Stimulated activated CD4-positive, alpha-beta T cell treated with anti-CD3 and anti-CD28 coated beads, Interleukin-12 subunit alpha, Interleukin-12 subunit beta, amount 100 ng/mL, for 4 hours (primary cell): Measurements from ENCODE around the gene METTL6.
"Not testable (repeated sequence)": the region's sequence is repeated elsewhere in the genome, so short reads cannot be mapped to it uniquely, and the experiment has no call there.

Experiments
- DNase-seq: peaks from one replicate; pipeline ENCODE4 v3.0.0-alpha.2; 2020

METTL6 gene

DNA sequence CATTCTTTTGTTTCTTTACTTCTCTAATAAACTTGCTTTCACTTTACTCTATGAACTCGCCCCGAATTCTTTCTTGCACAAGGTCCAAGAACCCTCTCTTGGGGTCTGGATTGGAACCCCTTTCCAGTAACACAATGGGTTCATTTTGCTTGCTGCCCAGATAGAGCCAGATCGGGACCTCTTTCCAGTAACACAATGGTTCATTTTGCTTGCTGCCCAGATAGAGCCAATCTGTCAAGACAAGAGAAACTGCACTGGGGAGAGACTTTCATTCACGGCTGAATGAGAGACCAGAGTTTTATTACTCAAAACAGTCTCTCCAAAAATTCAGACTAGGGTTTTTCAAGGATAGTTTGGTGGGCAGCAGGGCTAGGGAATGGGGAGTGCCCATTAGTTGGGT is 25.4 kb downstream of the METTL6 start:
- DNase-seq: no peak

GRCh38 chr3:15399970-15400369 is 27.4 kb downstream of the METTL6 start:
- DNase-seq: no peak

GRCh38 chr3:15398731-15399133 is 28.6 kb downstream of the METTL6 start:
- DNase-seq: not testable (repeated sequence)

DNA sequence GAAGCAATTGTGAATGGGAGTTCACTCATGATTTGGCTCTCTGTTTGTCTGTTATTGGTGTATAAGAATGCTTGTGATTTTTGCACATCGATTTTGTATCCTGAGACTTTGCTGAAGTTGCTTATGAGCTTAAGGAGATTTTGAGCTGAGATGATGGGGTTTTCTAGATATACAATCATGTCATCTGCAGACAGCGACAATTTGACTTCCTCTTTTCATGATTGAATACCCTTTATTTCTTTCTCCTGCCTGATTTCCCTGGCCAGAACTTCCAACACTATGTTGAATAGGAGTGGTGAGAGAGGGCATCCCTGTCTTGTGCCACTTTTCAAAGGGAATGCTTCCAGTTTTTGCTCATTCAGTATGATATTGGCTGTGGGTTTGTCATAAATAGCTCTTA is 34.1 kb downstream of the METTL6 start:
- not testable (repeated sequence) for DNase-seq

GRCh38 chr3:15391007-15391406 is 36.3 kb downstream of the METTL6 start:
- DNase-seq: no peak

DNA sequence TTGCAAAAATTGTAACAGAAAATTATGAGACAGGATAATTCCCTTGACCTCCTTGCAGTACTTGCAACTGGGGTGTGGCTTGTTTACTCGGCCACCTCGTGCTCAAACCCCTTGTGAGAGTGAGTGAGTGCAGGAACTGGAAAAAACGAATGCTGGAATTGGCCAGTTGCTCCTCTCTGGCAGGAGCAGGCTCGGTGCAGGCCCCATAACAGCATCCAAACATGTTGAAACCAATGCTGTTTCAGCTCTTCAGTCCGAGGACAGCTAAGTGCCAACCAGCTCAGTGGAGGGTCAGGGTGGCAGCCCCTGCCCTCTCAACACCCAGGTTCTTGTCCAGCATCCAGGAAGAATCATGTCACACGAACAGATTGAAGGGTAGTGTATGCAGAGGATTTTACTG is 36.9 kb downstream of the METTL6 start:
- DNase-seq: no peak

GRCh38 chr3:15388335-15388734 is 39.0 kb downstream of the METTL6 start:
- not testable (repeated sequence) for DNase-seq

DNA sequence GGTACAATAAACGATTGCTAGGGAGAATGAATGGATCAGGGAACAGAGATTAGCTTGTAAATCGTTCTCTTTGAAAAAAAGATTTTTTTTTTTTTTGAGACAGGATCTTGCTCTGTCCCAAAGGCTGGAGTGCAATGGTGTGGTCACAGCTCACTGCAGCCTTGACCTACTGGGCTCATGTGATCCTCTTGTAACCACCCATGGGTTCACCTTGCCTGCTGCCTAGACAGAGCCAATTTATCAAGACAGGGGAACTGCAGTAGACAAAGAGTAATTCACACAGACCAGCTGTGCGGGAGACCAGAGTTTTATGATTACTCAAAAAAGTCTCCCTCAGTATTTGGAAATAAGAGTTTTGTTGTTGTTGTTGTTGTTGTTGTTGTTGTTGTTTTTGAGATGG is 39.6 kb downstream of the METTL6 start:
- DNase-seq: no peak

DNA sequence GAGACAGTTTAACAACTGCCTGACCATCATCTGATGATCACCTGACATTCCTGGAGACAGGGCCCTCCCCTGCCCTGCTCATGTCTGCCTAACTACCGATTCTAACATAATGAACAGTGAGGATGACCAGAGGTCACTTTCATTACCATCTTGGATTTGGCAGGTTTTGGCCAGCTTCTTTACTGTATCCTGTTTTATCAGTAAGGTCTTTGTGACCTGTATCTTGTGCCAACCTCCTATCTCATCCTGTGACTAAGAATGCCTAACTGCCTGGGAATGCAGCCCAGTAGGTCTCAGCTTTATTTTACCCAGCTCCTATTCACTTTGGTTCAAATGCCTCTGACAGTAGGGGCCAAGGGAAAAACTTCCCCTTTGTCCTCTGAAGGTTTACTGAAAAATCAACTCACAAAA is 40.2 kb downstream of the METTL6 start:
- no peak for DNase-seq

DNA sequence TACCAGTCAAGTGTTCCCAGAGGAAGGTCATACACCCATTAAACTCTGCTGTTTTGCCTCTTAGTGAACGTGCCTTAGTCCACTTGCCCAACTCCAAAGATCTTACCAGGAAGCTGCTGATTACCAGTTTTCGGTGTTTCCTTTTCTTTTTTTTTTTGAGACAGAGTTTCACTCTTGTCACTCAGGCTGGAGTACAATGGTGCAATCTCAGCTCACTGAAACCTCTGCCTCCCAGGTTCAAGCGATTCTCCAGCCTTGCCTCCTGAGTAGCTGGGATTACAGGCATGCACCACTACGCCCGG is 40.7 kb downstream of the METTL6 start:
- DNase-seq: not testable (repeated sequence)

GRCh38 chr3:15385901-15386653 is 41.3 kb downstream of the METTL6 start:
- no peak for DNase-seq

GRCh38 chr3:15385238-15385695 is 42.1 kb downstream of the METTL6 start:
- not testable (repeated sequence) for DNase-seq

GRCh38 chr3:15384510-15385237 is 42.7 kb downstream of the METTL6 start:
- no peak for DNase-seq

DNA sequence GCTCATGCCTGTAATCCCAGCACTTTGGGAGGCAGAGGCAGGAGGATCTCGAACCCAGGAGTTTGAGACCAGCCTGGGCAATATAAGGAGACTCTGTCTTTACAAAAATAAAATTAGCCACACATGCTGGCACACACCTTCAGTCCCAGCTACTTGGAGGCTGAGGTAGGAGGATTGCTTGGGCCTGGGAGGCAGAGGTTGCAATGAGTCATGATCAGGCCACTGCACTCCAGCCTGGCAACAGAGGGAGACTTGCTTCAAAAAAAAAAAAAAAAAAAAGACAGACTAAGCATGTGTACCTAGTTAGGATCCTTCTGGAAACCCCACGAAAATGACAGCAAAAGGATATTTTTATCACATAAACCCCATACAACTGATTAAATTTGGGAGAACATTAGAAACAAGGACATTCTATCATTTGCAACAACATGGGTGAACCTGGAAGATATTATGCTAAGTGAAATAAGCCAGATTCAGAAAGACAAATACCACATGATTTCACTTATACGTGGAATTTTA is 44.9 kb downstream of the METTL6 start:
- no peak for DNase-seq

DNA sequence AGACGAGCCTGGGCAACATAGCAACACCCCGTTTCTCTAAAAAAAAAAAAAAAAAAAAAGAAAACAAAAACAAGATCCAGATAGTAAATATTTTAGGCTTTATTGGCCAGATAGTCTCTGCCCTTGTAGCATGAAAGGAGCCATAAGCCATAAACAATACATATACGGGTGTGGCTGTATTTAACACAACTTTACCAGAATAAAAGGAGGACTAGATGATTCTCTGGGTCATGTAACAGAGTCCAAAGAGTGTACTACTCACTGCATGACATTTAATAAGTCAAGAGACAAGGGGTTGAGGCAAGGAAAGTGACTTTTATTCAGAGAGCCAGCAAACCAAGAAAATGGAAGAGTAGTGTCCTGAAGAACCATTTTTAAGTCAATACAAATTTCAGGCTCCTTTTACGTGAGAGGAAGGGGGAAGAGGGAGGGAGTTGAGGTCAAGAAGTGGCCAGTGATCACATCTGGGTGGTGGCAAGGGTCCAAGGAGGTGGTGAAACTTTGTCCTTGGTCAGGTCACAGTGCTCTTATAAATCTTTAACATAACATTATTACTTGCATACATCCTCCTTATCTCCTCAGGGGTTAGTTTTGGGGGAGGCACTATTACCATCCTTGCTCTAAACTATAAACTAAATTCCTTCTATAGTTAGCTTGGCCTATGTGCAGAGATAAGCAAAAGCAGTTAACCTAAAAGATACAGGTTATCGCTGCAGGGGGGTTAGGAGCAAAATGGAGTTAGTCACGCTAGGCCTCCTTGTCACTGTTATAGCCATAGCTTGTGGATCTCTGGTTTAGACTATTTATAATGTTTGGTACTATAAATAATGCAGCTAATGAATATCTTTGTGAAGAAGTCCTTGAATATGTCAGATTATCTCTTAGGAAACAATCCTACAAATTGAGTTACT is 46.1 kb downstream of the METTL6 start:
- DNase-seq: no peak

- peak; percentile 84 for DNase-seq
These were observed 49.2 kb downstream of the METTL6 start for GRCh38 chr3:15377961-15378791.

DNA sequence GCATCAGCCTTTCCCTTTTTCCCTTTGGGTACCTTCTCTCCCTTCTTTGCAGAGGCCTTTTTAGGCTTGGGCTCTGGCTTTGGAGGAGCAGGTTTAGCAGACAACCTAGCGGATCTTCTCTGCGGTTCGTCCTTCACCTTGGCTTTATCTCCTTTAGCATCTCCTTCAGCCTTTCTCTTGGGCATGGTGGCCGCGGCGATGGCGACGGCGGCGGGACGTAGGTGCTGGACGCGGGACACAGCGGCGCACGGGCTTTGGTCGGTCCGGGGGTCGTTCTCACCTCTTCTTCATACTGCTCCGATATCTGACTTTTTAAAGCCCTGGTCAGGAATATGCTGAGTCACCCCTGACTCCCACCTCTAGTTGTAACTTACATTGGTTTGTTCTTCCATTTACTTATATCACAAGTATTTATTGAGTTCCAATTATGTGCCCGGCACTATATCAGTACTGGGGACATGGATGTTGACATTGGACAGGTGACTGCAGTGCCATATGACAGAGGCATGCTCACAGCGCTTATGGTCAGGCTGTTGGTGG is 51.8 kb downstream of the METTL6 start:
- no peak for DNase-seq

GRCh38 chr3:15372918-15373317 is 54.4 kb downstream of the METTL6 start:
- no peak for DNase-seq

DNA sequence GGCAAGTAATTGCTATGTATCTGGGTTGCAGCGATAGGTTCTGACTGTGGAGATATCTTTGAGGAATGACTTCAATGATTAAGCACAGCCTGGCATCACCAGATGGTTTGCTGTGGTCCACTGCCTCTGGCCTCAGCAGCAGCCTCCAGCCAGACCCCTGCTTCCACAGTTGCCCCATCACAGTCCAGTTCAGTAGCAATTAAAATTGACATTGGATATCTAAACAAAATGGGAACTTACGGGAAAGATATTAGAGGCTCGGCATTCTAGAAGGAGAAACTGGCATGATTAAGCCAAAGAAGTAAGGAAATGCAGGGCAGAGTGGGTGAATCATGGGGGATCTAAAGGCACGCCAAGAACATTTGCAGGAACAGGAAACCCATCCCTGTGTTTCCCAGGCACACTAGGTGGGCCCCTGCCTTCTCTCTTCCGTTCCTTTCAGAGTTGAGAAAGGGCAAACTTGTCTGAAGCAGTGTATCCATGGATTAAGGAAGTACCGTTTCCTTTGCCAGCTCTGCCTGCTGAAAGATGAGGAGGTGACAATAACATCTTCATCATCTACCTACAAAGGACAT is 58.7 kb downstream of the METTL6 start:
- DNase-seq: no peak

DNA sequence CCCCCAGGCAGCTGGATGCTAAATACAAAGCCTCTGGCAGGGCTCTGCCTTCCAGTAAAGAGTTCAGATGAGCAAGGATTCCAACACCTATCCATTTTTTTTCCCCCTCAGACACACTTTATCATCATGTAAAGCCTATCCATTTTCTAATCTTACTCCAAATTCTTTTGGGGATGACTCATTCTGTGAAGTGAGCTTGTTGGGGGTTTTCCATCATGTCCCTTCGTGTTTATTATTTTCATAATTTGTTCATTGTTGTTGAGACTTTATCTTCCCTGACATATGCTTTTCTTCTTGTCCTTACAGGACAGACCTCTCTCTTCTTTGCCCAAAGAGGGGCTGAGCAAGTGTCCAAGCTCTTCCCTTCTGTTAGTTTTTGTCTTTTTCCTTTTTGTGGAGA is 60.3 kb downstream of the METTL6 start:
- DNase-seq: no peak

GRCh38 chr3:15364078-15364477 is 63.3 kb downstream of the METTL6 start:
- not testable (repeated sequence) for DNase-seq
